Fibroblast of pulmonary artery (primary cell): ENCODE measurements around the gene PCDHA1.

Source experiments
- DNase-seq: peaks from one replicate; pipeline ENCODE4 v3.0.0-alpha.2; 2010; ENCODE audit warnings: low read depth
- H3K4me3 ChIP-seq: replicated peaks from 2 replicates; pipeline ENCODE4 v1.5.1; 2011; ENCODE audit warnings: low read depth, mild to moderate bottlenecking, control low read depth, low read length, moderate library complexity
- CTCF ChIP-seq: IDR thresholded peaks from 2 replicates; pipeline ENCODE4 v1.5.1; 2011; ENCODE audit warnings: mild to moderate bottlenecking, control low read depth, low read length, inconsistent platforms; ENCODE audit errors: missing control alignments

The PCDHA1 gene

DNA sequence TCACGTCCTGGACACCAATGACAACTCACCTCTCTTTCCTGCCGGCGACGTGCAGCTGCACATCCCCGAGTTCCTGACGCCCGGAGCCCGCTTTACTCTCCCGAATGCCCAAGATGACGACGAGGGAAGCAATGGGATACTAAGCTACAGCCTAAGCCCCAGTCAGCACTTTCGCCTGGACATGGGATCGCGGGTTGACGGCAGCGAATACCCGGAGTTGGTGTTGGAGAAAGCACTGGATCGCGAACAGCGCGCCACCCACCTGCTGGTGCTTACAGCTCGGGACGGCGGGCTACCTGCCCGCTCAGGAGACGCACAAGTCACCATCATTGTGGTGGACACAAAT, 141.3 kb downstream of the PCDHA1 start:
- DNase-seq = no peak
- TF ChIP-seq CTCF = no peak
- peak overlapping the region; percentile 36 for H3K4me3 ChIP-seq

GRCh38 chr5:140934964-140935606, 149.1 kb downstream of the PCDHA1 start:
- DNase-seq = no peak
- no peak for TF ChIP-seq CTCF
- no peak overlapping the region for H3K4me3 ChIP-seq

DNA sequence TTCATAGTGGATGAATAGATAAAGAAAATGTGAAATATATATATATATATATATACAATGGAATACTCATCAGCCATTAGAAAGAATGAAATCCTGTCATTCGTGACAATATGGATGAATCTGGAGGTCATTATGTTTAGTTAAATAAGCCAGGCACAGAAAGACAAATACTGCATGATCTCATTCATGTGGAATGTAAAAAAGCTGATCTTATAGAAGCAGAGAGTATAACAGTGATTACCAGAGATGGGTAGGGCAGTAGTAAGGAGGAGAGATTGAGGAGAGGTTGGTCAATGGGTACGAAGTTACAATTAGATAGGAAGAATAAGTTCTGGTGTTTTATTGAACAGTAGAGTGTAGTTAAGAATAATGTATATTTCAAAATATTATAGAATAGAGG, 160.6 kb downstream of the PCDHA1 start:
- DNase-seq = no peak
- H3K4me3 ChIP-seq = no peak overlapping the region
- no peak for TF ChIP-seq CTCF

DNA sequence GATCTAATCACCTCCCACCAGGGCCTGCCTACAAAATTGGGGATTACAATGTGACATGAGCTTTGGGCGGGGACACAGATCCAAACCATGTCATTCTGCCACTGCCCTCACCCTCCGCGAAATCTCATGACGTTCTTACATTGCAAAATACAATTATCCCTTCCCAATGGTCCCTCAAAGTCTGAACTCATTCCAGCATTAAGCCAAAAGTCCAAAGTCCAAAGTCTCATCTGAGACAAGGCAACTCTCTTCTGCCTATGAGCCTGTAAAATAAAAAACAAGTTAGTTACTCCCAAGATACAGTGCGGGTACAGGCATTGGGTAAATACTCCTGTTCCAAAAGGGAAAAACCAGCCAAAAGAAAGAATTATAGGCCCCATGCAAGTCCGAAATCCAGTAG, 165.7 kb downstream of the PCDHA1 start:
- TF ChIP-seq CTCF = no peak
- H3K4me3 ChIP-seq = no peak overlapping the region
- no peak for DNase-seq

DNA sequence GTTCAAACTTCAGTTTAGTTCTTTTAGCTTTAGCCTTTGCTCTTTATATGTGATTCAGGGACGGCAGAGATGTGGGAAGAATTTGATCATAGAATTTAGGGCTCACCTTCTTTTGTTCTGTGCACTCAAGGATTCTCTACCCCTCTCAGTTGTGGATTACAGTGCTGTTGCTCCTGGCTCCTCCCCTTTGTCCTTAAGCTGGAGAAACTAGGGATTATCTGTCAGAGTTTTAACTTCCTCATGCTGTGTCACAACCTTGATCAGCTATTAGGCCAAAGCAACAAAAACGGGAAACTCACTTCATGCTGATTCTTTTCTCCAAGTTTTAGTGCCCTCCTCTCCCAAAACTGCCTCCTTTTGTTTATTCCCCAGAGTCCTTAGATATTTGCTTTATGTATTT, 167.3 kb downstream of the PCDHA1 start:
- no peak overlapping the region for H3K4me3 ChIP-seq
- TF ChIP-seq CTCF = no peak
- DNase-seq = no peak

DNA sequence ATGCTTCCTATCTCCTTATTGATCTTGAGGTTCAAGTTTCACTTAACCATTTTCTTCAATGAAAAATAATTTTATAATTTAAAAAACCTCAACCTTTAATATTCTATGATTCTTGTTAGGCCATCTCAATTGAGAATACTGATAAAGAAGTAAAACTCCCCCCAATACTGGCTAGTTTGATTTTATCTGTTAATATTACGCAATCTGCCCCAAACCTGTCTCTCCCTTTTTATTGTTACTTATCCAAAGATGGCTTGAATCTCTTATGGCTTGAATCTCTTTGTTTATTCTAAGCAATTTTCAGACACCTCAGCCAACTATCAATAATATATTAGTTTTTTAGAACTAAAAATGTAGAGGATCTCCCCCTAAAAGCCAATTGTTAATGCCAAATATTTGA, 176.2 kb downstream of the PCDHA1 start:
- no peak for DNase-seq
- no peak overlapping the region for H3K4me3 ChIP-seq
- TF ChIP-seq CTCF = no peak

DNA sequence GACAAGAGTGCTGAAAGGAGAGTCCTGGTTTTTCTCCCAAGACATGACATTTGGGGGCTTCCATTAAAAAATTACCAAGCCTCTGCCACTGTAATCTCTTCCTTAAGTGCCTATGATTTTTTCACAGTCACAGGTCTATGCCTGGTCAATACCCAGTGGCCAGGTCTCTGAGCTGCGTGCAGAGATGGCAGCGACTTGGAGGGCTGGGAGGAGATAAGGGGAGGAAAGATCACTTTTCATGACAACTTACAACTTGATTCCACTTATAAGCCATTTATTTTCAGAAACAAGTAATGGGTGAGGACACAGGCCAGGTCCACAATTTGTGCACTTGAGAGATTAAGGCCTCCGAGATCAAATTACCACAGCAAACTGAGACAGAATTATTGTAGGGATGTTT, 178.4 kb downstream of the PCDHA1 start:
- H3K4me3 ChIP-seq = no peak overlapping the region
- no peak for TF ChIP-seq CTCF
- DNase-seq = no peak
